GM18520 (cell line): Measurements from ENCODE around the gene KDM2B.

Experiments
- ATAC-seq: cut with Tn5 transposase; IDR thresholded peaks from one replicate; pipeline ENCODE4 v1.9.1; 2021; ENCODE audit not compliant: unreplicated experiment

Gene KDM2B

DNA sequence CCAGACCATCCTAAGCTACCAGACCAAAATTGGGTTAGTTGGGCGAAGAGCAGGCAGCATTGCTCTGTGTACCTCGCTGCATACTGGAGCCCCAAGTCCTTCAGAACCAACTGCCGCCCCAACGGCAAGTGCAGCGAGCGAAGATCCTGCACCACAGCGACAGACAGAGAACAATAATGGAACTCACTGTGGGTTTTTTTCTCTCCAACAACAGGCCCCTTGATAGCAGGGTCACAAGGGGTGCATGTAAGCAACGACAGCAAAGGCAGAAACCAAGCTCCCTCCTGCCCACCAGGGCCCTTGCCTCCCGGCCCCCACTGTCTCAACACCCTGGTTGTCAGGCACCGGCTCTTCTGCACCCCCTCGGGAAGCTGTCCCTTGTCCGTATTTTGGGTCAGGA lies 141.9 kb downstream of the KDM2B start:
- ATAC-seq = no peak

DNA sequence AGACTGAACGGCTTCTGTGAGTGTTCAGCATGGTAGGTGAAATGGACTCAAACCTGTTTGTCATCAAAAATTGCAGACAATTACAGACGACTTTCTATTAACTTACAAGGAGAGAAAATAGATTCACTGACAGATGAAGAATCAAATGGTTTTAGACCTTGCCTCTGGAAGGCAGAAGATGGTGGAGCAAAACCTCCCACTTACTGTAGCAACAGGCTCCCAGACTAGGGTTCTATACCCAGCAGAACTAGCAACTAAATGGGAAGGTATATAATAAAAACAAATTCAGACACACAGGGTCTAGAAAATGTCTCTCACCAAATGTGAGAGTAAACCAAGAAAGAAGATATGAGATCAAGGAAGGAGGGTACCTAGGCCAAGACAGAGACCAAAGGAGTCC lies 144.1 kb downstream of the KDM2B start:
- ATAC-seq = no peak

DNA sequence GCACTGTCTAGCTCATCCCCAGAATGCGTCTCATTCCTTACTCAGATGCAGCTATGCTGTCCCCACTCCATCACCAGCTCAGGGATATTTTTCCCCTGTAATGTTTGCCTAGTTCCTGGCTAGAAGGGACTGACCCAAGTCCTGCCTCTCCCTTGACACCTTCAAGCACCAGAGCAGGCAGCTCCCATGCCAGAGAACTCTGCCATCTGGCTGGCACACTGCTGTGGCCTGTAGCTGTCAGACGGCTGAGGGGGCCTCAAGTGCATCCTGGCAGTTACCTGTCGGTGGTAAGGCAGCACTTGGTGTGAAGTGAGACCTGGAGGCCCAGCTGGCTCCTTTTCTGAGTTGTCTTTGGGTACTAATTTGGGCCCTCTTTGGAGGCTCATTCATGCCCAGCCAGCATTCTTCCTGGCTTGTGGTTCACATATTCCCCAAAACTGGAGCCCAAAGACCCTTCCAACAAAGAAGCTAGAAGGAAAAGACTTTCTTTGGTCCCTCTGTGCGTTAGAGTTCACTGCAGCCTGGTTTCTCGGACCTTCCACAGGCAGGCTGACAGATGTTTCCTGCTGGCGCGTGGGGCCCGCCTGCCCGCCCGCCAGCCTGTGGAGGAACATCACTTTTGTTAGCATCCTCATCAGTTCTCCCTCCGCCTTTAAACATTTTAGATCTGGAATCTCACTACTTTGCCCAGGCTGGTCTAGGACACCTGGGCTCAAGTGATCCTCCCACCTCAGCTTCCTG lies 147.9 kb downstream of the KDM2B start:
- ATAC-seq = no peak

GRCh38 chr12:121430833-121431415 lies 149.9 kb downstream of the KDM2B start:
- no peak for ATAC-seq

DNA sequence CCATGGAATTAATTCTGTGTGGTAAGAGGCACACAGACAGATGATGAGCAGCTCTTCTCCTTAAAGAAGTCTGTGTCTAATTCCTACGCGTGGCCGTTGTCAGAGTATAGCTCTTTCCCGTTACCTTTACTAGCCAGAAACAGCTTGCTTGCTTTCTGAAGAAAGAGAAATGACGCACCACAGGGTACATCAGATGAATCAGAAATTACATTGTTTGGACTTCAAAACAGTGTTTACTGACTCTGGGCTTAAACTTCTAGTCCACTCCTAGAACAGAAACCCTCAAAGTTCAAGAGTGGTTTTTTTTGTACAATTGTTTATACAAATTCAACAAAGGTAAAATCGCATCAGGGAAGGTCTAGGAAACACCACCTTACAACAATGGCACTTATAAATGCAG lies 151.9 kb downstream of the KDM2B start:
- ATAC-seq = no peak

DNA sequence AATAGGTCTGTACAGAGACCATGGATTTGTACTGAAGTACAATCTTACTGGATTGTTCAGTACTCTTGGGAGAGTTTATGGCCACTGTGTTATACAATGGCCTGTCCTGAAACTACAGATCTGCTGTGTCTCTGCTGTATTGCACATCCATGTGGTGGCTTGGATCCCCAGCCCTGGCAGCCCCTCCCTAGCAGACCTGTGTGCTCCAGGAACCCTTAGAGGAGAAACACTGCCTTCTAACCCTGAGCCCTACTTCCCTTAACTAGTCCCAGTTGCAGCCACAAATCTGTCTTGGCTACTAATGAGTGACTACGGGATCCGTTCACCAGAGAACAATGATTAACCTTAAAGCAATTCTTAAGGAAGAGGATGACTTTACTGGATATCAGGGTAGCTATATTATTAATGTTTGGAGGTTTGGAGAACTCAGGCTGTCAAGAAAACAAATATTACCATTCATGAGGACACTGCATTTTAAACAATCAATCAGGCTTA lies 153.2 kb downstream of the KDM2B start:
- ATAC-seq = no peak

DNA sequence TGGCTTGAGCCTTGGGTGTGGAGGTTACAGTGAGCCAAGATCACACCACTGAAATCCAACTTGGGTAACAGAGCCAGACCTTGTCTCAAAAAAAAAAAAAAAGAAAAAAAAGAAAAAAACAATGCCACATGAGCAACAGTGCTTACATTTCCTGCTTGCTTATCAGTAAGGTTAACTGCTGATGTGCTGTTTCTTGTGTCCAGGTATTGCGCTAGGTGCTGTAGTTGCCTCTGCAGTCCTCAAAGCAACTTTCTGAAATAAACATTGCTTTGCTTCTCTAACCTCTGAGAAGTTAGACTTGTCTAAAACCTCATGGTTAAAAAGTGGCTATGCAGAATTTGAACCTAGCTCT lies 156.2 kb downstream of the KDM2B start:
- ATAC-seq = no peak

- no peak for ATAC-seq
Measured at GRCh38 chr12:121423682-121424623, 156.9 kb downstream of the KDM2B start.

GRCh38 chr12:121423253-121423652 lies 157.6 kb downstream of the KDM2B start:
- ATAC-seq = no peak

DNA sequence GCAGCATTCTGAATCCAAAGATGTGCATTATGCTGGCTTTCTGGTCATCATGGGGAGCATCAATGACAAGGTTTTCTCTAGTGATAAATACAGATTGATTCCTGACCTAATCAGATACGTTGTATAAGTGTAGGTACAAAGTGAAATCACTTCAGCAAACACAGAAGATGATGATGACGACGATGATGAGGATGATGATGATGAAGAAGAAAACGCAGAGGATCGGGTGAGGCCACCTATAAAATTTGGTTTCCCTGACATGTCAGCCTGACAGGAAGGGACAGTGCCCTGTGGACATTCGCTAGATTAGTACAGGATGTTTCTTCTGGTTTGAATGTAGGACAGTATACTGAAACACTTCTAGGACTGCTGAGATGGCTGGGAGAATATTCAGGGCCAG lies 160.7 kb downstream of the KDM2B start:
- no peak for ATAC-seq

- ATAC-seq = no peak
Measured at GRCh38 chr12:121417847-121418246, 163.0 kb downstream of the KDM2B start.

GRCh38 chr12:121413917-121414316 lies 166.9 kb downstream of the KDM2B start:
- ATAC-seq = no peak

GRCh38 chr12:121405211-121405610 lies 175.6 kb downstream of the KDM2B start:
- no peak for ATAC-seq

DNA sequence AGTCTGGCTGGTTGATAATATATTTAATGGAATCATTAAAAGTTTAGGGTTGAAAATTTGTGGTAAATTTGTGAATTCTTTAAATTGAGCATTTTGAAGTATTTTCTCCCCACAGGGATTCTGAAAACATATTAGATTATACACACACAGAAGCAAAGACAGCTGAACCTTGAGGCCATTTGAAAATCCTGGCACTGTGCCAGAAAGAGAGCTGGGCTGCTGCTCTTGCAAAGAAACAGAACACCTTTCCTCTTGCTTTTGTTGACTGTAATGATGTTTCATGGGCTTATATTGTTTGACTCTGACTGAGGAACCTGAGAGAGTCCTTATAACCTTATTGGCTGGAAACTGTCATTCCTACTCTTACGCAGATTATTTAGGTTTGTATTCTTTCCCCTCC lies 176.1 kb downstream of the KDM2B start:
- no peak for ATAC-seq

DNA sequence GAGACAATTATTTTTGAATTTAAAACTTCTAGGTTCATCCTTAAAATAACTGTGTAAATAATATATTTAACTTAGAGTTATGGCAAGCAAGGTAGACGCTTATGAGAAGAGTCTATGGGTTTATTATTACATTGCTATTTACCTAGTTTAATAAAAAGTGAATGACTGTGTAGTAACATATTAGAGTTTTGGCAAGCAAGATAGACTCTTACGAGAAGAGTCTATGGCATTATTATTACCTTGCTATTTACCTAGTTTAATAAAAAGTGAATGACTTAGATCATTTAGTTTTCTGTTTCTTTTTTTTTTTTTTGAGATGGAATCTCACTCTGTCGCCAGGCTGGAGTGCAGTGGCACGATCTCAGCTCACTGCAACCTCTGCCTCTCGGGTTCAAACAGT lies 177.1 kb downstream of the KDM2B start:
- no peak for ATAC-seq

- peak; percentile 37 for ATAC-seq
Measured at GRCh38 chr12:121400332-121401139, 180.3 kb downstream of the KDM2B start.

DNA sequence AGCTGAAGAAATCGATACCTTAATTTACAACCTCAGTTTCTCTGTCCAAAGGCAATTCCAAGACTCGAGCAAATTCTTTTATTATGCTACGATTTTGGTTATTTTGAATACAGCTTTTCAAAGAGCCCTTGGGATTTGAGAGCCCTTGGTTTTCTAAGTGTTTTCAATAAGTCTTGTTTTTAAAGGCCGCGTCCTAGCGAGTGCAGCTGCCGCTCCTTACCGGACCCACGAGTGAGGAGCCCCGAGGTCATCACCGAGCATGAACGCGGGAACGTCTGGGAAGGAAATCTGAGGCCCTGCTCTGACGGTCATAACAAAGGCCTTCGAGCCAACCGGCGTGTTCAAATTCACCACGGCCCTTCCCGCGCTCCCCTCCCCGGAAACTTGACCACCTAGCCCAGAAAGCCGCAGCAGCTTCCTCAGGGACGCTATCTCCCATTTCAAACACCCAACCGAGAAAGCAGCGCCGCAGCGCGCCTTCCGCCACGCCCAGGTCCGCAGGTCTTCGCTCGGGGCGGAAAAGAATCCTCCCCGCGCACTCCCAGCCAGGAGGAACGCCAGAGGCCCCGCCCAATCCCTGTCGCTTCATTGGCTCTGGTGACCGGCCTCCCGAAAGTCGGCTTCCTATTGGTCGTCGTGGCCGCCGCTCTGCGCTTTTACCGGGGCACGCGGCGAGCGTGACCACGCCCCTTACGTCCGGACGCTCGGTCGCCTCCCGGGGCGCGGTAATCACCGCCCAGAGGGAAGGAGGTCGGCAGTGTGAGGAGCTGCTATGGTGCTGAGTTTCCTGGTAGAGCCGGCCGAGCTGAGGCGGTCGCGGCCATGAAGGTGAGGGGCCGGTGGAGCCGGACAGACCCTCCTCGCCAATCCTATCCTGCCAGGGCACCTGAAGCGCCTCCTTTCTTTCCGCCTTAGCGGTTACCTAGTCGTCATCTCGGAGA lies 181.2 kb downstream of the KDM2B start, which contains the start of gene RNF34:
TSS of gene RNF34 (plus strand) at position 728 of the 941 bp plus-strand sequence. CDS start at position 823, 95 bp downstream.
- peak; percentile 95 for ATAC-seq

GRCh38 chr12:121398355-121398754 lies 182.5 kb downstream of the KDM2B start:
- ATAC-seq = no peak

GRCh38 chr12:121397521-121397920 lies 183.3 kb downstream of the KDM2B start:
- ATAC-seq = no peak

GRCh38 chr12:121392325-121392716 lies 188.5 kb downstream of the KDM2B start:
- ATAC-seq = no peak
